ENCODE results near the gene WBP1L. TPM values are rescaled to one million over a fixed set of nuclear protein-coding genes. Genes with fewer than 3 reads are reported as not detected.

WBP1L gene
- total and polyA plus RNA-seq, 2 of the 13 experiments (the other 11 are each of a cell fraction or from before 2014, with no cell fraction given): 8.3 to 12.3 TPM

DNA sequence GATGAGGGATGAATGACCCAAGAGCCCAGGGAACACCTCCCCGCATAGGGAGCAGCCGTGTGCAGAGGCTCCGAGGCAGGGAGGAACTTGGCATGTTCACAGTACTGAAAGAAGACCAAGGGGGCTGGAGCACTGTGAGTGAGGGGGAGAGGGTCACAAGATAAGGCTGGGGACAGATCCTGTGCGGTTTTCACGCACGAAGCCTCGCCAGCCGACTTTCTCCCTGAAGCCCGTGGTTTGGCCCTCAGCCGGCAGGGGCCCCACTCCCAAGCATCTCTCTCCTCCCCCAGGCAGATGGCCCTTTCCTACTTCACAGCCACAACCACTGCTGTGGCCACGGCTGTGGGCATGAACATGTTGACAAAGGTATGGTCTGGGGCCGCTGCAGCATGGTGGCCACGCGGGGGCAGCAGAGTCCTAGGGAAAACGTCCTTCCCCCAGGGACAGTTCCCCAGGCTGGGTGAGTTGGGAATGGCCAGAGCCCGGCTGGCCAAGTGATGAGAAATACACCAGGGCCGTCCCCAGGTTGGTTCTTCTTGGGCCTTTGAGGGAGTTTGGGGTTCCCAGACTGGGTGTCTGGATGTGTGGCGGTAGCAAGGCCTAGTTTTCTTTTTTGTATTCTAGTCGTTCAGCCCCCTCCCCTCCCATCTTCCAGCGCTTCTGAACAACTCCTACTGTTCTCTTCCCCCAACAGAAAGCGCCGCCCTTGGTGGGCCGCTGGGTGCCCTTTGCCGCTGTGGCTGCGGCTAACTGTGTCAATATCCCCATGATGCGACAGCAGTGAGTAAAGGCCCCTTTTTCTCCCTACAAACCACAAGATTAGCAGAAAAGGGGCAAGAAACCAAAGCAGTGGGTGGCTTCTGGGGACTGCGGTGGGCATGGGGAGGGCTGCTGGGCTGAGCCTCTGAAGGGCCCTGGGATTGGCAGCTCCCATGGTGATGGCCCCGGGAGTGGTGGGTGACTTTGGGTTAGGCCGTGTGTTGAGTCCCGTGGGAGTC, 14.4 kb upstream of the WBP1L start (continued):
- TF ChIP-seq TRIM24 (CRISPR knock-in tag; IDR thresholded peaks at IDR 0.05): no peak
- TF ChIP-seq MXD4 (CRISPR knock-in tag; IDR thresholded peaks at IDR 0.05): 0 out of 2 replicates have a peak, but pooled peaks have one; percentile 42
- TF ChIP-seq FOSL2 (CRISPR knock-in tag; IDR thresholded peaks at IDR 0.05): peak; percentile 38; the same call in 1 of the 2 replicates
- TF ChIP-seq MBNL3 (CRISPR knock-in tag; conservative IDR thresholded peaks at IDR 0.05): no peak
- TF ChIP-seq, protein P1, sequence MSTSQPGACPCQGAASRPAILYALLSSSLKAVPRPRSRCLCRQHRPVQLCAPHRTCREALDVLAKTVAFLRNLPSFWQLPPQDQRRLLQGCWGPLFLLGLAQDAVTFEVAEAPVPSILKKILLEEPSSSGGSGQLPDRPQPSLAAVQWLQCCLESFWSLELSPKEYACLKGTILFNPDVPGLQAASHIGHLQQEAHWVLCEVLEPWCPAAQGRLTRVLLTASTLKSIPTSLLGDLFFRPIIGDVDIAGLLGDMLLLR (CRISPR knock-in tag; IDR thresholded peaks at IDR 0.05): no peak
- TF ChIP-seq ZFP37 (CRISPR knock-in tag; IDR thresholded peaks at IDR 0.05; ENCODE audit: borderline replicate concordance): no peak
- TF ChIP-seq ZNF781 (CRISPR knock-in tag; IDR thresholded peaks at IDR 0.05; ENCODE audit: borderline replicate concordance, not compliant biosample characterization): no peak
- TF ChIP-seq ZNF496 (CRISPR knock-in tag; IDR thresholded peaks at IDR 0.05; ENCODE audit: insufficient replicate concordance): no peak
- no peak for TF ChIP-seq HNRNPLL (IDR thresholded peaks at IDR 0.05; ENCODE audit: low read depth, low read length, poor library complexity, severe bottlenecking)
- no peak; the same call in 1 of the 2 replicates for TF ChIP-seq RFXAP (CRISPR knock-in tag; IDR thresholded peaks at IDR 0.05; ENCODE audit: borderline replicate concordance)
- TF ChIP-seq, protein P2, sequence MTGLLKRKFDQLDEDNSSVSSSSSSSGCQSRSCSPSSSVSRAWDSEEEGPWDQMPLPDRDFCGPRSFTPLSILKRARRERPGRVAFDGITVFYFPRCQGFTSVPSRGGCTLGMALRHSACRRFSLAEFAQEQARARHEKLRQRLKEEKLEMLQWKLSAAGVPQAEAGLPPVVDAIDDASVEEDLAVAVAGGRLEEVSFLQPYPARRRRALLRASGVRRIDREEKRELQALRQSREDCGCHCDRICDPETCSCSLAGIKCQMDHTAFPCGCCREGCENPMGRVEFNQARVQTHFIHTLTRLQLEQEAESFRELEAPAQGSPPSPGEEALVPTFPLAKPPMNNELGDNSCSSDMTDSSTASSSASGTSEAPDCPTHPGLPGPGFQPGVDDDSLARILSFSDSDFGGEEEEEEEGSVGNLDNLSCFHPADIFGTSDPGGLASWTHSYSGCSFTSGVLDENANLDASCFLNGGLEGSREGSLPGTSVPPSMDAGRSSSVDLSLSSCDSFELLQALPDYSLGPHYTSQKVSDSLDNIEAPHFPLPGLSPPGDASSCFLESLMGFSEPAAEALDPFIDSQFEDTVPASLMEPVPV (CRISPR knock-in tag; IDR thresholded peaks at IDR 0.05): no peak
- TF ChIP-seq YY1 (IDR thresholded peaks at IDR 0.05; ENCODE audit: insufficient read depth, insufficient replicate concordance, low read depth, low read length): peak; percentile 23
- TF ChIP-seq, protein P3, sequence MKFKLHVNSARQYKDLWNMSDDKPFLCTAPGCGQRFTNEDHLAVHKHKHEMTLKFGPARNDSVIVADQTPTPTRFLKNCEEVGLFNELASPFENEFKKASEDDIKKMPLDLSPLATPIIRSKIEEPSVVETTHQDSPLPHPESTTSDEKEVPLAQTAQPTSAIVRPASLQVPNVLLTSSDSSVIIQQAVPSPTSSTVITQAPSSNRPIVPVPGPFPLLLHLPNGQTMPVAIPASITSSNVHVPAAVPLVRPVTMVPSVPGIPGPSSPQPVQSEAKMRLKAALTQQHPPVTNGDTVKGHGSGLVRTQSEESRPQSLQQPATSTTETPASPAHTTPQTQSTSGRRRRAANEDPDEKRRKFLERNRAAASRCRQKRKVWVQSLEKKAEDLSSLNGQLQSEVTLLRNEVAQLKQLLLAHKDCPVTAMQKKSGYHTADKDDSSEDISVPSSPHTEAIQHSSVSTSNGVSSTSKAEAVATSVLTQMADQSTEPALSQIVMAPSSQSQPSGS (CRISPR knock-in tag; IDR thresholded peaks at IDR 0.05): 0 out of 2 replicates have a peak, but pooled peaks have one; percentile 47
- no peak for TF ChIP-seq PAWR (CRISPR knock-in tag; IDR thresholded peaks at IDR 0.05; ENCODE audit: borderline replicate concordance)
- TF ChIP-seq, protein P4, sequence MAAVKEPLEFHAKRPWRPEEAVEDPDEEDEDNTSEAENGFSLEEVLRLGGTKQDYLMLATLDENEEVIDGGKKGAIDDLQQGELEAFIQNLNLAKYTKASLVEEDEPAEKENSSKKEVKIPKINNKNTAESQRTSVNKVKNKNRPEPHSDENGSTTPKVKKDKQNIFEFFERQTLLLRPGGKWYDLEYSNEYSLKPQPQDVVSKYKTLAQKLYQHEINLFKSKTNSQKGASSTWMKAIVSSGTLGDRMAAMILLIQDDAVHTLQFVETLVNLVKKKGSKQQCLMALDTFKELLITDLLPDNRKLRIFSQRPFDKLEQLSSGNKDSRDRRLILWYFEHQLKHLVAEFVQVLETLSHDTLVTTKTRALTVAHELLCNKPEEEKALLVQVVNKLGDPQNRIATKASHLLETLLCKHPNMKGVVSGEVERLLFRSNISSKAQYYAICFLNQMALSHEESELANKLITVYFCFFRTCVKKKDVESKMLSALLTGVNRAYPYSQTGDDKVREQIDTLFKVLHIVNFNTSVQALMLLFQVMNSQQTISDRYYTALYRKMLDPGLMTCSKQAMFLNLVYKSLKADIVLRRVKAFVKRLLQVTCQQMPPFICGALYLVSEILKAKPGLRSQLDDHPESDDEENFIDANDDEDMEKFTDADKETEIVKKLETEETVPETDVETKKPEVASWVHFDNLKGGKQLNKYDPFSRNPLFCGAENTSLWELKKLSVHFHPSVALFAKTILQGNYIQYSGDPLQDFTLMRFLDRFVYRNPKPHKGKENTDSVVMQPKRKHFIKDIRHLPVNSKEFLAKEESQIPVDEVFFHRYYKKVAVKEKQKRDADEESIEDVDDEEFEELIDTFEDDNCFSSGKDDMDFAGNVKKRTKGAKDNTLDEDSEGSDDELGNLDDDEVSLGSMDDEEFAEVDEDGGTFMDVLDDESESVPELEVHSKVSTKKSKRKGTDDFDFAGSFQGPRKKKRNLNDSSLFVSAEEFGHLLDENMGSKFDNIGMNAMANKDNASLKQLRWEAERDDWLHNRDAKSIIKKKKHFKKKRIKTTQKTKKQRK (IDR thresholded peaks at IDR 0.05; ENCODE audit: low read length): no peak
- peak; percentile 59 for TF ChIP-seq XRCC5 (optimal IDR thresholded peaks at IDR 0.05; ENCODE audit: low read length)
- TF ChIP-seq ISL2 (CRISPR knock-in tag; IDR thresholded peaks at IDR 0.05): no peak
- no peak for TF ChIP-seq MAFF (IDR thresholded peaks at IDR 0.05; ENCODE audit: low read depth, low read length)
- TF ChIP-seq IKZF4 (CRISPR knock-in tag; IDR thresholded peaks at IDR 0.05; ENCODE audit: borderline replicate concordance, low read depth, not compliant biosample characterization): no peak
- no peak for TF ChIP-seq SSRP1 (CRISPR knock-in tag; IDR thresholded peaks at IDR 0.05)
- TF ChIP-seq ZNF264 (CRISPR knock-in tag; IDR thresholded peaks at IDR 0.05): no peak
- no peak for TF ChIP-seq HDAC2 (CRISPR knock-in tag; IDR thresholded peaks at IDR 0.05)
